HG02885 (cell line): ENCODE data around the gene RAD18.

ENCODE experiments used
- ATAC-seq: cut with Tn5 transposase; IDR thresholded peaks from one replicate; pipeline ENCODE4 v1.9.1; 2021; ENCODE audit warnings: mild to moderate bottlenecking; ENCODE audit not compliant: unreplicated experiment, poor library complexity

Gene RAD18

GRCh38 chr3:8909160-8909559, 54.1 kb downstream of the RAD18 start:
- ATAC-seq = no peak

DNA sequence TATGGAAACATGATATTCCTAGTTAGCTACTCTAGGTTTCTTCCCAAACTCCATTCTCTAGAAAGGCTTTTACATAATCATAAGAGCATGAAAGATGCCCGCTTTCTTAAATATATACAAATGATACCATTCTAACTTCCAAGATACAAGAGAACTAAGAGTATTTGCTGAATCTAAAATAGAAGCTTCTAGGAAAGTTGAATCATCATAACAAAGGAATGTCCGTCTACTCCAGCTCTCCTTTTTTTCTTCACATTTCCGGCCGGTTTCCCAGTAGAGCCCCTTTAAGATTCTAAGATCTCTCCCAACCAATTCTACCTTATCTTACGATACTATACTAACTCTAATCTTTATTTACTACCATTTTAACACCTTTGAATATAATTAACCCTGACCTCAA, 60.1 kb downstream of the RAD18 start:
- no peak for ATAC-seq

GRCh38 chr3:8900869-8901268, 62.4 kb downstream of the RAD18 start:
- no peak for ATAC-seq

- ATAC-seq = no peak
Observed at GRCh38 chr3:8899876-8900460, 63.3 kb downstream of the RAD18 start.

GRCh38 chr3:8895829-8896228, 67.4 kb downstream of the RAD18 start:
- ATAC-seq = no peak

DNA sequence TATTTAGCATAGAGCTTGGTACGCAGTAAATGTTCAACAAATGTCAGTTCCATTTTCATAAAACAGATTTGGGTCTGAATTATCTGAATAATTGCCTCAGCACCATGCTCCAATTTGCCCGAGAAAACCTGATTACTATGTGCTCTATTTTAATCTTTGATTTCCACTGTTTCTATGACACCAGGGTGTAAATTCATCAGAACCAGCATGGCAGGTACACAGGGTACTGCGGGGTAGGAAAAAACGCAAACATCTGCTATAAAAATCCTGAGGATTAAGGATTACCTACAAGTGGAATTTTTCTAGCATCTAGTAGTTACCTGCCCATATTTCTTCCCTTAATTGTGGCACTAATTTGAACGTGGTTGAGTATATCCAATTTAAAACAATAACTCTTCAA, 70.3 kb downstream of the RAD18 start:
- ATAC-seq = no peak

GRCh38 chr3:8891774-8892173, 71.5 kb downstream of the RAD18 start:
- no peak for ATAC-seq

- ATAC-seq = no peak
Observed at GRCh38 chr3:8891303-8891702, 72.0 kb downstream of the RAD18 start.

- ATAC-seq = no peak
Observed at GRCh38 chr3:8888301-8888915, 74.9 kb downstream of the RAD18 start.

GRCh38 chr3:8887435-8888300, 75.6 kb downstream of the RAD18 start:
- ATAC-seq = no peak

DNA sequence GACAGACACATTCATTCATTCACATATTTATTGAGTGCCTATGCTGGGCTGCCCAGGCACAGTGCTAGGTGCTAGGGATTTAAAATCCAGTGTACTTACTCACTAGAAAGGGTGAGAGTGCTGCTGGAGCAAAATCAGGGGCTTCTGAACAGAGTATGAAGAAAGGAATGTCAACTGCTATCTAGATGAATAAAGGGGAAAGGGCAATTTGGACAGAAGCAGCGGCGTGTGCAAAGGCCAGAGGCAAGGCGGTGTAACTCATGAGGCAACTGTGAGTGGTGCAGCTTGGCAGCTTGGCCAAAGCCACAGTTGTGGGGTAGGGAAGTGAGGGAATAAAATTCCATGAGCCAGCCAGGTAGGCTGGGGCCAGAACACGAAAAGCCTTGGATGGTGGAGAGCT, 76.7 kb downstream of the RAD18 start:
- ATAC-seq = no peak

DNA sequence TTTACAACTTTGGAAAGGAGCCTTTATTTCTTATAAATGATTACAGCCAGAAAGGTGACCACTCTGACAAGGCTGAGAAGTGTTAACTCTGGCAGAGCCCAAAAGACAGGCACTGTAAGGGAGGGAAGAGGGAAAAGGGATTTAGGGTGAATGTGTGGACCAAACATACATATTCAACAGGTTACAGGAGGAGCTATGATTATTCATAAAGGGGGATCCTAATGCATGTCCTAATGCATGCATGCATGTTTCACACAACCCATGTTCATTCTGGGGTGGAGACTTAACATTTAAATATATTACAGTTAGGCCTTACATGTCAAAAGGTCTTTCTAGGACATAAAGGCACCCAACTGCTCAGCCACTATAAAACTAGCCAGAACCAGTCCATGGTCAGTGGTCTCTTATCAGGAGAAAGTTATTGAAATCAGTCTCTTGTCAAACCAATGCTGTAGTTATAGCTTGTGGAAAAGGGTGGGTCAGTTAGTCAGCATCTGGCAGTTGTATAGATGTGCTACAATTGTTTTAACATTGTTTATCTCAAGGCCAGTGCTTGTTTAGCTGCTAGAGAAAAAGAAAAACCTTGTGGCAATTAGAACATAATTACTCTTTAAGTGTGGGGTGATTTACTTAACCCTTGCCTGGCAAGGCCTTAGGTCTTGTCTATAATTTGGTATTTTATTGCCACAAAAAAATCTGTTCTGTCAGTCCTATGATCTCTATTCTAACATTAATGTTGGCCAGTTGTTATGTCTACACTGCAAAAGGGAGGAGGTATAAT, 77.5 kb downstream of the RAD18 start:
- ATAC-seq = no peak

GRCh38 chr3:8884630-8885290, 78.5 kb downstream of the RAD18 start:
- no peak for ATAC-seq

GRCh38 chr3:8882642-8883041, 80.6 kb downstream of the RAD18 start:
- ATAC-seq = peak; percentile 47

GRCh38 chr3:8882171-8882593, 81.1 kb downstream of the RAD18 start:
- ATAC-seq = peak; percentile 44

DNA sequence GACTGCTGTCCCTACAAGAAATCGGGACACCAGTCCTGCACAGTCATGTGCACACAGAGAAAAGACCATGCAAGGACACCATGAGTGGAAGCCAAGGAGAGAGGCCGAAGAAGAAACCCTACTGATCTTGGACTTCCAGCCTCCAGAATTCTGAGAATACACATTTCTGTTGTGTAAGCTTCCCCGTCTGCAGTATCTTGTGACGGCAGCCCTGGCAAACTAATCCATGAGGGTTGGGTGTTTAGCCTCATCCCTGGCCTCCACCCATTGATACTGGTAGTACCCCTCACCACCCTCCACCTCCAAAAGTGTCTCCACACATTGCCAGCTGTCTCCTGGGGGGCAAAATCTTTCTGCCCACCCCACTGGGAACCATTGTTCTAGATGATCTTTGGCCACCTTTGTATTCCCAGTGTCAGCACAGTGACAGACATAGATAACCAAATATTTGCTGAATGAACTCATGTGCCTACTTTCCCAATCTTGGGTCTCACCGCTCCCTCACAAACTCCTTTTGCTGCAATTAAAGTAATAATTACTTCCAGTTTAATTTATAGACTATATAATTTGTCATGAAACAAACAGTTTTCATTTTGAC, 83.8 kb downstream of the RAD18 start:
- ATAC-seq = no peak

DNA sequence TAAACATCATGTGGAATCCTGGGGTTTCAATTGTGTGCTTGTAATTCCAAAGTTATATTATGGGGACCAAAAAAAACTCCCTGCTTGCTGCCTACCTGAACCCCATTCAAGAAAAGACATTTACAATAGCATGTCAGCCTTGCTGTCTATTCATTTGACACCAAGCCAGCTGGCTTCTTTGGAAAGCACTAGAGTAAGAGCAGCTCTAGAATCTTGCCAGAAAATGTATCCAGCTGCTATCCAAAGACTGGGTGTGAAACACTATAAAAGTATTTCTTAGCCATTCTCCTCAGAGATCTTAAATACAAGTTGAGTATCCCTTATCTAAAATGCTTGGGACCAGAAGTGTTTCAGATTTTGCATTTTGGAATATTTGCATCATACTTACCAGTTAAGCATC, 87.4 kb downstream of the RAD18 start:
- ATAC-seq = no peak

DNA sequence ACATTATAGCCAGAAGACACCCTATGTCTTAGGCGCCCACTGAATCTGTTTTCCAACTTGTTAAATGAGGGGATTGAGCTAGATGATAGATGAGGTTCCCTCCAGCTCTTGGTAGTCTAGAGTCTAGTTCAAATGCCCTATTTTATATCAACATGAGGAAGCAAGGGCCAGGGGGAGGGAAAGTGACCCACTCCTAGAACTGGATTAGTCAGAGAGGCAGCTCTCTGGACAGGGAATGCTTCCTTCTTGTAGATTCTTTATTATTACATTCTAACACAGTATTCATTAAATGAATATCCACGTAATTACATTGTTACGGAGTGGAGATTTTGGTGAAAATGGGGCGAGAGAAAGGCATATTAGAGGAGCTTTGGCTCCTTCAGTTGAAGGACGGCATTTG, 89.5 kb downstream of the RAD18 start:
- ATAC-seq = no peak

DNA sequence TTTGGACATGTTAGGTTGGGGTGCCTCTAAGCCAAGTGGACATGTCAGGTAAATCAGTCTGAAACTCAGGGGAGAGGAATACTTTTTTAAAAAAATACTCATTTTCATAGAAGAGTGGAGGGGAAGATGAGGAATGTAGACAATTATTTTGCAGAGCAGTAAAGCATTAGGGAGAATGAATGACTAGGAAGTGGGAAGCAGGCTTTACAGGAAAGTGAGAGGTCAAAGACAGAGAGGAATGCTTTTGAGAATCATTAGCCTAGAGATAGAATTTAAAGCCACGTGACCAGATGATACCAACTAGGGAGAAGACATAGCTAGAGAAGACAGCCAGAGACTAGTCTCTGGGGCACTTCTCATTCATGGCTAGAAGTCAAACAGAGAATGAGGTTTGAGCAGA, 91.0 kb downstream of the RAD18 start:
- ATAC-seq = no peak

DNA sequence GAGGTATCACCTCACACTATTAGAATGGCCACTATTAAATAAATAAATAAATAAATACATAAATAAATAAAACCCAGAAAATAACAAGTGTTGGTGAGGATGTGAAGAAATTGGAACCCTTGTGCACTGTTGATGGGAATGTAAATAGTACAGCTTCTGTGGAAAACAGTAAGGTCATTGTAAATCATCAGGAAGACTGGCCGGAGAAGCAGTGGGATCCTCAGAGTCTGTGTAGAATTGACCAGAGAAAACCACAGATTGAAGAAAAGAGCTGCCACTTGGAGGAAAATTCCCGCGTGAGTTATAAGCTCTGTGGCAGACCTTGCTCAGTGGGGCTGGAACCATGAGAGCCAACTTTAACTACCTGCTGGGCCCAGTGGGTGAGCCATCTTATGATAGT, 92.0 kb downstream of the RAD18 start:
- no peak for ATAC-seq
